Panc1 (cell line): ENCODE results near the gene SCAF8. TPM values are rescaled to one million over a fixed set of nuclear protein-coding genes. Genes with fewer than 3 reads are reported as not detected.

Source experiments
- ATAC-seq: fragments of 200-7000 bp; cut with Tn5 transposase; 2 replicates; pipeline ENCODE4 v1.9.1; 2020; ENCODE audit warnings: mild to moderate bottlenecking, moderate library complexity
- BruUV-seq: library from RNA; stranded (reverse); fragments of 400-500 nt; replicated peaks from 2 replicates; lab custom pipeline; 2021; lab: Mats Ljungman, UMichigan
- CTCF ChIA-PET: fragments of 300-600 bp; sonication (Branson Sonifier 250); formaldehyde crosslinking; loops from one replicate; lab custom pipeline; 2022; ENCODE audit warnings: antibody characterized with exemption; lab: Charles Lee
- POLR2A ChIA-PET: fragments of 300-600 bp; sonication (Branson Sonifier 250); formaldehyde crosslinking; loops from one replicate; lab custom pipeline; 2022; ENCODE audit warnings: antibody characterized with exemption; lab: Charles Lee
- DNase-seq: peaks from one replicate; pipeline ENCODE4 v3.0.0-alpha.2; 2010; ENCODE audit warnings: low read depth, low spot score
- H3K27ac ChIP-seq: 2 replicates; pipeline ENCODE4 v1.5.1; 2011; ENCODE audit warnings: mild to moderate bottlenecking, low read length, inconsistent platforms
- H3K27me3 ChIP-seq: fragments of 200-500 bp; sonication (Bioruptor generic); 2 replicates; pipeline ENCODE4 v1.6.0; 2014; ENCODE audit warnings: low read length, inconsistent platforms; ENCODE audit not compliant: control insufficient read depth, insufficient read depth
- H3K36me3 ChIP-seq: fragments of 200-500 bp; sonication (Bioruptor generic); 2 replicates; pipeline ENCODE4 v1.5.1; 2014; ENCODE audit warnings: inconsistent platforms, mild to moderate bottlenecking, low read length, moderate library complexity; ENCODE audit not compliant: control insufficient read depth, insufficient read depth
- H3K4me1 ChIP-seq: 2 replicates; pipeline ENCODE4 v1.5.1; 2011; ENCODE audit warnings: inconsistent platforms, mild to moderate bottlenecking, low read length, moderate library complexity; ENCODE audit not compliant: control insufficient read depth, insufficient read depth
- H3K4me3 ChIP-seq, 2 experiments: 2 replicates each; pipeline ENCODE4 v1.5.1; 2011 to 2012; ENCODE audit warnings: low read depth in 2 of 2, low read length in 2 of 2, mild to moderate bottlenecking in 2 of 2, inconsistent platforms in 1 of 2, moderate library complexity in 1 of 2
- H3K9me3 ChIP-seq: fragments of 200-500 bp; sonication (Bioruptor generic); 2 replicates; pipeline ENCODE4 v1.5.1; 2014; ENCODE audit warnings: low read depth, mild to moderate bottlenecking, inconsistent platforms, low read length, moderate library complexity; ENCODE audit not compliant: control insufficient read depth, insufficient read depth
- CTCF ChIP-seq: fragments of 450-650 bp; IDR thresholded peaks from 2 replicates; pipeline ENCODE4 v1.5.1; 2017; ENCODE audit warnings: mild to moderate bottlenecking
- POLR2AphosphoS5 ChIP-seq: IDR thresholded peaks from 2 replicates; pipeline ENCODE4 v1.6.1; 2012; ENCODE audit warnings: mild to moderate bottlenecking, low read depth, low read length, moderate library complexity
- REST ChIP-seq, 2 experiments: IDR thresholded peaks; 2 replicates each; pipeline ENCODE4 v1.6.1; 2011 to 2012; ENCODE audit warnings: low read depth in 2 of 2, control low read depth in 1 of 2, low read length in 1 of 2, mild to moderate bottlenecking in 1 of 2, moderate library complexity in 1 of 2; ENCODE audit not compliant: insufficient read depth in 1 of 2
- SIN3A ChIP-seq: IDR thresholded peaks from 2 replicates; pipeline ENCODE4 v1.6.1; 2012; ENCODE audit warnings: low read depth, mild to moderate bottlenecking, low read length, moderate library complexity, borderline replicate concordance; ENCODE audit not compliant: insufficient read depth
- TCF7L2 ChIP-seq: IDR thresholded peaks from 2 replicates; pipeline ENCODE4 v1.6.1; 2011; ENCODE audit warnings: mild to moderate bottlenecking, low read depth, low read length, inconsistent platforms
- in situ Hi-C: cut with HindIII; loops from 2 replicates; pipeline ENCODE4 v1.10.0; 2016; ENCODE audit warnings: low sequenced_read_pairs, low pct_unique_long_range_greater_than_20kb
- intact Hi-C: fragments of 100-400 bp; cut with micrococcal nuclease; formaldehyde crosslinking; loops from one replicate; pipeline ENCODE4 v1.10.0; 2022; ENCODE audit not compliant: unreplicated experiment
- total RNA-seq: library from RNA; stranded (reverse); gene quantifications from one replicate; pipeline ENCODE4 v1.2.1, GENCODE V29; 2021; ENCODE audit not compliant: unreplicated experiment

The SCAF8 gene
- total RNA-seq, 1 experiment from 2014 or later = 38.9 TPM

- ATAC-seq (no peak), DNase-seq (no peak)
- Histone ChIP-seq H3K4me1 (no peaks in the 10 kb centered on the region), H3K9me3 (no peaks in the 10 kb centered on the region), H3K4me3 (no peak overlapping the region), H3K36me3 (no peaks in the 10 kb centered on the region), H3K27me3 (no peaks in the 10 kb centered on the region), H3K27ac (no peak overlapping the region)
- CTCF ChIA-PET = no interaction called here
- in situ Hi-C loops = no loop called here
- TF ChIP-seq REST (IDR thresholded peaks at IDR 0.05; ENCODE audit: insufficient read depth in 1 of 2, low read depth in 2 of 2, low read length in 1 of 2) (no peak), CTCF (no peak), TCF7L2 (no peak), SIN3A (no peak), POLR2AphosphoS5 (no peak)
- intact Hi-C loops = loop anchor here (10.0 kb wide), 1 partner anchor 401 kb away; the partner anchor contains the start of gene CLDN20
- no TSS peak for BruUV-seq
- POLR2A ChIA-PET = no interaction called here
Observed at GRCh38 chr6:154864066-154864430, 130.8 kb downstream of the SCAF8 start.

- ChIA-PET CTCF (no interaction called here), POLR2A (no interaction called here)
- TF ChIP-seq REST (IDR thresholded peaks at IDR 0.05; ENCODE audit: insufficient read depth in 1 of 2, low read depth in 2 of 2, low read length in 1 of 2) = no peak
- no peak for TF ChIP-seq TCF7L2
- TF ChIP-seq SIN3A = no peak
- no peak for TF ChIP-seq CTCF
- no peak for TF ChIP-seq POLR2AphosphoS5
- no peaks in the 10 kb centered on the region for H3K36me3 ChIP-seq
- H3K27me3 ChIP-seq = no peaks in the 10 kb centered on the region
- ATAC-seq = no peak
- in situ Hi-C loops (no loop called here), intact Hi-C loops (loop anchor here (5.0 to 10.0 kb wide), 2 partner anchors 307 to 400 kb away; partner anchors contain the start of gene CLDN20)
- H3K9me3 ChIP-seq = no peaks in the 10 kb centered on the region
- no peak overlapping the region for H3K4me3 ChIP-seq
- BruUV-seq = no TSS peak
- no peaks in the 10 kb centered on the region for H3K4me1 ChIP-seq
- no peak for DNase-seq
- H3K27ac ChIP-seq = no peak overlapping the region
Observed at GRCh38 chr6:154865291-154865690, 132.1 kb downstream of the SCAF8 start.
